H1 (cell line): ENCODE data around the gene CSF2RB. TPM values are rescaled to one million over a fixed set of nuclear protein-coding genes. Genes with fewer than 3 reads are reported as not detected.

ENCODE experiments used
- BRCA1 ChIP-seq: IDR thresholded peaks from 2 replicates; pipeline ENCODE4 v1.6.1; 2012; ENCODE audit warnings: low read depth, low read length, improper control_type of control experiment
- CBX8 ChIP-seq: fragments of 300-800, 300-1000 bp; sonication (generic); IDR thresholded peaks from 2 replicates; pipeline ENCODE4 v1.7.1; 2016; ENCODE audit warnings: low read depth, low read length, borderline replicate concordance
- E2F6 ChIP-seq: IDR thresholded peaks from 2 replicates; pipeline ENCODE4 v1.6.1; 2012; ENCODE audit warnings: inconsistent platforms
- RFX5 ChIP-seq: IDR thresholded peaks from 2 replicates; pipeline ENCODE4 v1.6.1; 2011; ENCODE audit warnings: low read depth, low read length, improper control_type of control experiment, borderline replicate concordance
- SIN3A ChIP-seq, 2 experiments: IDR thresholded peaks in 1 of 2; conservative IDR thresholded peaks in 1 of 2; 2 replicates each; pipeline ENCODE4 v1.6.1; 2011 to 2012; ENCODE audit warnings: low read length in 2 of 2, improper control_type of control experiment in 1 of 2, low read depth in 1 of 2, mild to moderate bottlenecking in 1 of 2
- SP1 ChIP-seq: IDR thresholded peaks from 2 replicates; pipeline ENCODE4 v1.6.1; 2011; ENCODE audit warnings: low read depth, low read length
- polyA plus RNA-seq, 7 experiments: library from polyadenylated mRNA; depleted of rRNA in 3 of 7; stranded (reverse) in 5 of 7; unstranded in 2 of 7; fragments of >200 nt in 5 of 7; fragments of 200-250 nt in 2 of 7; gene quantifications; 1 replicate in 5 of 7; 2 replicates in 1 of 7; 4 replicates in 1 of 7; pipeline versions ENCODE4 v1.2.1 to v1.2.3, GENCODE V29; 2011 to 2013; ENCODE audit warnings: missing spikeins in 2 of 7, mixed read lengths in 2 of 7
- total RNA-seq: library from RNA; stranded (reverse); fragmentation: NEBNext Ultra II Directional; extraction: Animal tissue kit (Norgen Biotek cat#: 25700); gene quantifications from 2 replicates; pipeline ENCODE4 v1.2.1, GENCODE V29; 2021

The CSF2RB gene
- total and polyA plus RNA-seq, 2 of the 8 experiments (the other 6 are each of a cell fraction or from before 2014, with no cell fraction given) = not detected

GRCh38 chr22:36923131-36923788, 9.8 kb downstream of the CSF2RB start (continued):
- TF ChIP-seq SIN3A (conservative IDR thresholded peaks at IDR 0.05 in 1 of 2, IDR thresholded peaks at IDR 0.05 in 1 of 2; ENCODE audit: low read depth in 1 of 2, low read length in 2 of 2) (no peak), SP1 (no peak), E2F6 (no peak), CBX8 (no peak), RFX5 (no peak), BRCA1 (no peak)
